ENCODE data around the gene MVB12B. TPM values are rescaled to one million over a fixed set of nuclear protein-coding genes. Genes with fewer than 3 reads are reported as not detected.

MVB12B gene
- total and polyA plus RNA-seq, 8 donors: 19.9 to 25.3 (median 22.8) TPM

DNA sequence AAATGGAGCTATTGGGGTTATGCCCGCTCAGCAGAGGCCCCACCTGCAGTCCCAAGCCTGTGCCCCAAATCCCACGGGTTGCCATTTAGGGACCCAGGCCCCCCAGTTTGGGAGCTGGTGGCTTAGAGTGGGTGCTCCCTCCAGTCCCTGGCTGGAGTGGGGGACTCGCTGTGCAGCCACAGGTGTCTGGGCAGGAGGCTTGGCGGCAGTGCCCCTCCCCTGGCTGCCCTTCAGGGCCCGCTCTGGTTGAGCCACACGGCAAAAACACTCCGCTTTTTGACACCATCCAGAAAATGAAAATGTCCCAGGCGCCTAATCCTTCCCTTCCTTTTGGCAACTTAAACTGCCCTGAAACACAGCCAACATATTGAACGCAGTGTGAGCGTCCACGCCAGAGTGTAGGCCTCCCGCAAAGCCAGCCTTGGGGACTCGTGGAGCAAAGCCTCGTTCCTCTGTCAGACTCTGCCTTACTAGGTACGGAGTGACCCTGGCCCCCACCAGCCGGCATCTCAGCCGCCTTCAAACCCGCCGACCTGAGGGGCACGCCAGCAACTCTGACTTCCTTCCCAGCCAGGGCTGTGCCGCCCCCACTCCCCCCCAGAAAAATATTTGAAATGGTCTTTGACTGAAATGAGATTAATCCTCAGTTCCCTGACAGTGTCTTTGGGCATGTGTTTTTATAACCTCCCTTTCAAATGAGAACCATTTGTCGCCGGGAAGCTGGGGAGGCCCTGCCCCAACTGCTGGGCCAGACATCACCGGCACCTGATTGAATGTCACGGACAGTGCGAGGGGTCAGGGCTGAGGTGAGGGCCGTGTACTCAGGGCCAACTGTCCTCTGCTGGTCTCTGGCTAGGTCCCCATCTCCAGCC, 188.6 kb downstream of the MVB12B start:
- Histone ChIP-seq H3K4me1 (peaks cover 12 to 35% of the 10 kb centered on the region in 2 donors), H3K27me3 (peaks cover 44 to 80% of the 10 kb centered on the region in 2 donors), H3K36me3 (no peaks in the 10 kb centered on the region), H3K9me3 (no peaks in the 10 kb centered on the region), H3K27ac (no peak overlapping the region), H3K4me3 (no peak overlapping the region)
- intact Hi-C loops (cut with DNase I): no loop called here
- ATAC-seq (no peak), DNase-seq (peak in 1 of 4 donors; percentile 54)
- TF ChIP-seq, protein P1, sequence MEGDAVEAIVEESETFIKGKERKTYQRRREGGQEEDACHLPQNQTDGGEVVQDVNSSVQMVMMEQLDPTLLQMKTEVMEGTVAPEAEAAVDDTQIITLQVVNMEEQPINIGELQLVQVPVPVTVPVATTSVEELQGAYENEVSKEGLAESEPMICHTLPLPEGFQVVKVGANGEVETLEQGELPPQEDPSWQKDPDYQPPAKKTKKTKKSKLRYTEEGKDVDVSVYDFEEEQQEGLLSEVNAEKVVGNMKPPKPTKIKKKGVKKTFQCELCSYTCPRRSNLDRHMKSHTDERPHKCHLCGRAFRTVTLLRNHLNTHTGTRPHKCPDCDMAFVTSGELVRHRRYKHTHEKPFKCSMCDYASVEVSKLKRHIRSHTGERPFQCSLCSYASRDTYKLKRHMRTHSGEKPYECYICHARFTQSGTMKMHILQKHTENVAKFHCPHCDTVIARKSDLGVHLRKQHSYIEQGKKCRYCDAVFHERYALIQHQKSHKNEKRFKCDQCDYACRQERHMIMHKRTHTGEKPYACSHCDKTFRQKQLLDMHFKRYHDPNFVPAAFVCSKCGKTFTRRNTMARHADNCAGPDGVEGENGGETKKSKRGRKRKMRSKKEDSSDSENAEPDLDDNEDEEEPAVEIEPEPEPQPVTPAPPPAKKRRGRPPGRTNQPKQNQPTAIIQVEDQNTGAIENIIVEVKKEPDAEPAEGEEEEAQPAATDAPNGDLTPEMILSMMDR (IDR thresholded peaks at IDR 0.05): no peak

DNA sequence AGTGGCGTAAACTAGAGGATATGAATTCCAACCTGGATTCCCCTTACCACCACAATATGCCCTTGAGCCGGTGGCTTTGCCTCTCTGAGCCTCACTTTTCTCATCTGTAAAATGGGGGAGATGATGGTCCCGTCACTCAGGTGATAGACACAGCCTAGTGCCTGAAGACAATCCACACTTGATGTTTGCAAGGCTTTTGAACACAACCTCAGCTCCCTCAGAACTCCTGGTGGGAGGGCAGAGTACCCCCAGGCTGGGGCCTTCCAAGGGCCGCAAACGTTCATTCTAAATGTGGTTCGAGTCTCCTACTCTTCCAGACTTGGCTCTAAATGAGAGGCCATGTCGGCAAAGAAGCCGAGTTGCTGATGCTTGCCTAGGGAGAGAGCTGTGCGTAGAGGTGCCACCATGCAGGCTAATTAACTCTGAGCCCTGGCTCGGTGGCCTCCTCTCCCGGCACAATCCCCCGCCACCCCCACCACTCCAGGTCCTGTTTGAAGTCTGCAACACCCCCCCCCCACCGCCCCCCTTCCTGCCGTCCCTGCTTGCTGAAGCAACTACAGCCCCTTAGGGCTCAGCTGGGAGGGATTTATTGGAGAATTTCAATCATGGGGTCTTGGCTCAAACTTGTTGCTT, 189.4 kb downstream of the MVB12B start:
- Histone ChIP-seq H3K4me3 (no peak overlapping the region), H3K27ac (no peak overlapping the region), H3K27me3 (peaks cover 44 to 79% of the 10 kb centered on the region in 2 donors), H3K36me3 (no peaks in the 10 kb centered on the region), H3K9me3 (no peaks in the 10 kb centered on the region), H3K4me1 (peaks cover 12 to 35% of the 10 kb centered on the region in 2 donors)
- intact Hi-C loops (cut with DNase I): no loop called here
- ATAC-seq: no peak
- DNase-seq: peak in 1 of 4 donors; percentile 37
- TF ChIP-seq, protein P1 (IDR thresholded peaks at IDR 0.05): no peak

DNA sequence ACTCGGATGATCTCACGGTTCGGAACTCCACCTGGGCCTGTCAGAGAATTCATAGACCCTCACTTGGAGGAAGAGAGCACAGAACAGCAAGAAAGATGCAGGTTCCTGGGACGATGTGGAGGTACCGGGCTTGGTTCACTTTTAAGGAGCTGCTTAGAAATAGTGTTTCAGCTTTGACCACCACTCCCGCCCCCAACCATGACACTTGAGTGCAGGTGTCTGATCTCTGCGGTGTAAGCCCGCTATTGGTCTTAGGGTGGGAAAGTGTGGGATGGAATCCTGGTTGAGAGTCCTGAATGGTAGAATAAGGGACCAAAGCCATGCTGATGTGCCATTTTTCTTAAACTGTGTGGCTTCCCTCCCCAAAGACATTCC, 189.9 kb downstream of the MVB12B start:
- Histone ChIP-seq H3K4me3 (no peak overlapping the region), H3K4me1 (peaks cover 12 to 35% of the 10 kb centered on the region in 2 donors), H3K9me3 (no peaks in the 10 kb centered on the region), H3K36me3 (no peaks in the 10 kb centered on the region), H3K27ac (peak overlapping the region; percentile 54 to 76), H3K27me3 (peaks cover 44 to 85% of the 10 kb centered on the region in 2 donors)
- DNase-seq: no peak
- intact Hi-C loops (cut with DNase I): no loop called here
- TF ChIP-seq, protein P1 (IDR thresholded peaks at IDR 0.05): no peak
- no peak for ATAC-seq

DNA sequence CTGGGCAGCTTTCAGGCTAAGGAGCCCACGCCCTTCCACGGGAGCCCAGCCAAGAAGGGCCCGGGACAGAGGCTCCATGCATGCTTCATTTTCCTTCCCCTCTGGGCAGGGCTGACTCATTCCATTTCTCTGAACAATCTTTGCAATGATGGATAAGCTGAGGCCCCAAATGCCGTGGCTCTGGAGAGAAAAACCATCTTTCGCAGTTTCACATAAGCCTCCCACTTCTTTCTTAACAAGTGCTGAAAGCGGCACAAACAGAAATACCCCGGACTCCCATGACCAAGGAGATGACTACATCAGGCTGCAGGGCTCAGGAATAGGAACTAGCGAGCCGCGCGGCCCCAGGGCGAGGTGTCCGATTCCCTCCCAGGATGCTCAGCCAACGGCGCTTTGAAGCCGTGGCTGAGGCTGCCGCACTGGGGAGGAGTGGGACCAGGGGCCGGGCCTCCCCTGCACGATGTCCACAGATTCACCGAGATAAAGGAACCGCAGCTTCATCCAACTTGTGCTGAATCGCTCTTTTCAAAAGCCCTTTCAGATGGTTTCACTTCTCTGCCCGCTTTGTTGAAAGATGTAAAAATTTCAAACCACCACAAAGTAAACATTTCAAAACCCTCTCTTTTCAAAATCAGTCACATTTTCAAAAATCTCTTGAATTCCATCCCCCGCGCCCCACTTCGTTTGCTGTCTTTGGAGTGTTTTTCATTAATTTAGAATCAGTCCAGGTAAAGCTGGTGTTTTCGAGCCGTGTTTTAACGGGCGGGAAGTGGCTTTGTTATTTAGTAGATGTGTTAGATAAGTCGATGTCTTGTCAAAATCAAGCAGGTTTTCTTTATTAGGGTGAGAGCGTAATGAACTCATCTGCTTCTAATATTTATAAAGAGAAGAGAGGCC, 190.6 kb downstream of the MVB12B start:
- Histone ChIP-seq H3K27ac (peak overlapping the region; percentile 54 to 76), H3K4me1 (peaks cover 12 to 35% of the 10 kb centered on the region in 2 donors), H3K27me3 (peaks cover 44 to 91% of the 10 kb centered on the region in 2 donors), H3K9me3 (no peaks in the 10 kb centered on the region), H3K4me3 (peak overlapping the region; percentile 10 to 39), H3K36me3 (no peaks in the 10 kb centered on the region)
- TF ChIP-seq, protein P1 (IDR thresholded peaks at IDR 0.05): no peak
- ATAC-seq (peak; percentile 74), DNase-seq (peak; percentile 32 to 92 (median 66))
- intact Hi-C loops (cut with DNase I): no loop called here

All from left lung (tissue), 10 donors.